Measurements from ENCODE around the gene SC5D.
A peak's percentile ranks its signal among the peaks of the same experiment; 100 is the strongest.

Gene SC5D, protein sequence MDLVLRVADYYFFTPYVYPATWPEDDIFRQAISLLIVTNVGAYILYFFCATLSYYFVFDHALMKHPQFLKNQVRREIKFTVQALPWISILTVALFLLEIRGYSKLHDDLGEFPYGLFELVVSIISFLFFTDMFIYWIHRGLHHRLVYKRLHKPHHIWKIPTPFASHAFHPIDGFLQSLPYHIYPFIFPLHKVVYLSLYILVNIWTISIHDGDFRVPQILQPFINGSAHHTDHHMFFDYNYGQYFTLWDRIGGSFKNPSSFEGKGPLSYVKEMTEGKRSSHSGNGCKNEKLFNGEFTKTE

DNA sequence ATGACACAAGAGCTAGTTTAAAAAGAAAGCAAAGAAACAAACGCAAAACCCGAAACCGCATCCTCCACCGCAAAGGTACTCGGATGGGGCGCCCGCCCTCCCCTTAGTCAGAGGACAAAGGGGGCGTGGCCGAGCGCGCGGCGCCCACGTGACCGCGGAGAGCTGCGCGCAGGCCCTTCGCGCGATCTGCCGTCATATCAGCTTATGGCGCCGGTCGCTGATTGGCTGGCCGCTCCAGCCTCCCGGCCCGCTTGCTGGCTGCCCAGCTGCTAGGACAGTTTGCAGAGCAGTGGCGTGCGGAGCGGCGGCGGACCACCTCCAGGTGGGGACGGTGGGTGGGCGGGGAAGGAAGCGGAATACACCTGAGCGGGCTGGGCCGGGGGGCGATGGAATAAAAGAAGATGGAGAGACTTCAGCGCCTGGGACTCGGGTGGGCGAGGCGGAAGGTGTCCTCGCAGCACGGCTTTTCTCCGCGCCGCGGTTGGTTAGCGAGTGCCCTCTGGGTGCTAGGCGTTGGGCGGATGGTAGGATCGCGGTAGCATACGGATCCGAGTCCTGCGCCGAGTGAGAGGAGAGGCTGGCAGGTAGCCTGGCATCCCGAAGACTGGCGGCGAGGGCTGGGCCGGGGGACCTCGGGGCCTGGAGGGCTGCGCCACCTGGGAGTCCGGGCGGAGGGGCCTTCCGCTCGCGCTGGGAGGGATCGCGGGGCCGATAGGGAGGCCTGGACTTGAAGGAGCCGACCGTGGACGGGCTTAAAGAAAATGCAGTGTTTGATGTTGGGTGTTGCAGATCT is at the start of gene SC5D:
Gene SC5D, plus strand, starts transcription at position 277 of the 793 bp plus-strand sequence. CDS start 10,605 bp downstream, outside the sequence.
- peak; percentile 98 for DNase-seq

DNA sequence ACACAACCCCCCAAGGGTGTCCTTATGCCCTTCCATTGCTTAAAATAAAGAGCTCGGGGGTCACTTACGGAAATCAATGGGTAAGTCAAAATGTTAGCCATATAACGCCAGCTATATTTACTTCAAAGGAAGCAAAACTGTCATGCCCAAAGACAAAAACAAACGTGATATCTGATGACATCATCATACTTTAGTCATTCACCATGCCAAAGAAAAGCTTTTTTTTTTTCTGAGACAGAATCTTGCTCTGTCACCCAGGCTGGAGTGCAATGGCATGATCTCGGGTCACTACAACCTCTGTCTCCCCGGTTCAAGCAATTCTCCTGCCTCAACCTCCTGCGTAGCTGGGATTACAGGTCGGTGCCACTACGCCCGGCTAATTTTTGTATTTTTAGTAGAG is 47.7 kb upstream of the SC5D start:
- DNase-seq = no peak

DNA sequence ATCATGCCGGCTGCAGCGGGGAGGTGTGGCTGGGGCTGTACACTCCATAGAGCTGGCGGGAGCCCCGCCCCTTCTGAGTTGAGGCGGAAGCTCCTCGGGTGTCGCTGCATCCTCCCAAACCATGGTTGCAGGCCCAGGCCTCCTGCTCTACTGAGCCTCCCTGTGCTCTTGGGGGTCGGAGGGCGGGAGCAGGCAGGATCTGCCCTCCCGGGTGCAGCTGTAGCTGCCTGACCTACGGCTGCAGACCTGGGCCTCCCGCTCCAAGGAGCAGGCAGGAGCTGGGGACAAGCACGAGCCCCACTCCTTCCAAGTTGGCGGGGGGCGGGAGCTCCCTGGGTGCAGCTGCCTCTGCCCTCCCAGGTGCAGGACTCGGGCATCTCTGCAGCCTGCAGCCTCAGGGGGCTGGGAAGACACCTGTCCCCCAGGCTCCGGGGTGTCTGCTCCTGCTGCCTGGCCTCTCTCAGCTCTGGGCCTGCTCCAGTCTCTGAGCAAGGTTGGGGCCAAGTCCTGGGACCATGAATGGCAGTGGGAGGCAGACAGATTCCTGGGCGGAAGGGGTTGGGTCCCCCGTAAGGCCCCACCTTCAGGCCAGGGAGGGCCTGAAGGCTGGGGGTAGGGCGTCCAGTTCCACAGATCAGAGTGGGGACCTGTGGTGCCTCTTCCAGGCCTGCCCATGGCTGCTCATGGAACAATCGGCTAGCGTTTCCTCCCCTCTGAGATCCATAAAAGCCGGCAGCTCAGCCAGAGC is 46.4 kb upstream of the SC5D start:
- no peak for DNase-seq

DNA sequence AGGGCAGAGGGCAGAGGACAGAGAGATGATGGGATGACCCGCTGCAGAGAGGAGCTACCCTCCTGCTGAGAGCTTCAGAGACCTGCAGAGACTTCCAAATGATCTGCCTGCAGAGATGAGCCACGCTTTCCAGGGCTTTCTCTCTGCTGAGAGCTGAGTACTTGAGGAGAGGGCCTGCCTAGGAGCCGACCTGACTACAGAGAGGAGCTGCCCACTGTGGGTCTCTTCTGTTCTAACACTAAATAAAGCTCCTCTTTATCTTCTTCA is 45.9 kb upstream of the SC5D start:
- DNase-seq = no peak

DNA sequence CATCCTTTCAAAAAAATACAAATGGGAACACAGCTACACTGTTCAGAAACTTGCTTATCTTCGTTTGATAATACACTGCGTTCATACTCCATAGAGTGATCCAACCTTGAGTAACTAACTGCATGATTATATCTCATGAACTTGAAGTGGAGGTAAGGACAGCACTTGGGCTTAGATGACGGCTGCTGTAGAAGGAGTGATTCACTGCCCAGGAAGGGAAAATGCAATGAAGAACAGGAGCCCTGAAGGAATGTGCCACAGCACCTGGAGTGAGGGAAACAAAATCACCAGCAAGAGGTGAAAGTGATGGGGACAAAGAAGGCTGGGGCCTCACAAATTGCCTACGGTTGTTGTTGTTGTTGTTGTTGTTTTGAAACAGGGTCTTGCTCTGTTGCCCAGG is 44.1 kb upstream of the SC5D start:
- DNase-seq = no peak

DNA sequence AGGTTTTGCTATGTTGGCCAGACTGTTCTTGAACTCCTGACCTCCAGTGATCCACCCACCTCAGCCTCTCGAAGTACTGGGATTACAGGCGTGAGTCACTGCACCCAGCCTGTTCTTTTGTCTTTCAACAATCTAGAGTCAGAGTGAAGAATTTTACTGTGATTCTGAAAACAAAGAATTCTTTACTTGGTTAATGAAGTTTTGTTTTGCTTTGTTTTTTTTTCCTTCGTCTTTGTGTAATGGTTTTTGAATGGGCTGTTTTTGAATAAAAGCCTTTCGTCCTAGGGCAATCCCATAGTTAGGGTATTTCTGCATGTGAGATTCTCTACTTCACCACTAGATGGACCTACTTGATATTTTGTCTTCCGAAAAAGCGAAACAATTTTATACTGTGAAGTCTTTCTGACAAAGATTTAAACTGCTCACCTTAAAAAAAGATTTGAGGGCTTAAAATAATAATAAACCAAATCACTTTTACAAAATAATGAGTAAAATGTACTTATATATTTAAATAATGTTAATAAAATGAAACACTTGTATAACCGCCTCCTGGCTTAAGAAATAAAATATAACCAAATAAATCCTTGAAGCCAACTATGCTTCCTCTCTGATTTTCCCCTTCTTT is 43.4 kb upstream of the SC5D start:
- DNase-seq = no peak

DNA sequence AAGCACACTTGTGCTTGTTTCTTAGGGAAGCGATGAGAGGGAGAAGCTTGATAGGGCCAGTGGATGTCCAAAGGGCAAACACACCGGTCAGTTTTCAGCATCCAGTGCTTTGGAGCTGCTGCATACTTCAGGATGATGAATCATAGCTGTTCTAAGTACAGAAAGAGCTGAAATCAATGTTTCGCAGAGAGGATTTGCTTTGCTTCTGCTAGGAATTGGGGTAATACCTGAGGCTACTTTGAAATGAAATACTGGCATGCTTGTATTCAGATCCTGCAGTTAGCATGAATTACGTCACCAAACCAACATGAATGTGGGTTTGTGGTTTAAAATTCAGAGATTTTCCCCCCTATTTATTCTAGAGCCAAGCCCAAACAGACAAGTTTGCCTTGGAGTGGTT is 41.7 kb upstream of the SC5D start:
- no peak for DNase-seq

DNA sequence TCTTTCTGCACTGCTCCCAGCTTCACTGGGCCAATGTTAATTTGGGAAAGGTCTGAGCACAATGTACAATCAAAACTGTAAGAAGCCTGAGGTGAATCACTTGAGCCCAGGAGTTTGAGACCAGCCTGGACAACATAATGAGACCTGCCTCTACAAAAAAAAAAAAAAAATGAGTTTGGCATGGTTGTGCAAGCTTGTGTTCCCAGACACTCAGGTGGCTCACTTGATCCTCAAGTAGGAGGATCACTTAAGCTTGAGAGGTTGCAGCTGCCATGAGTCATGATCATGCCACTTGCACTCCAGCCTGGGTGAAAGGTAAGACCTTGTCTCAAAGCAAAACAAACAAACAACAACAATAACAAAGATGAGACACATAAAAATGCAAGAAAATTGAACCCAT is 38.6 kb upstream of the SC5D start:
- no peak for DNase-seq

DNA sequence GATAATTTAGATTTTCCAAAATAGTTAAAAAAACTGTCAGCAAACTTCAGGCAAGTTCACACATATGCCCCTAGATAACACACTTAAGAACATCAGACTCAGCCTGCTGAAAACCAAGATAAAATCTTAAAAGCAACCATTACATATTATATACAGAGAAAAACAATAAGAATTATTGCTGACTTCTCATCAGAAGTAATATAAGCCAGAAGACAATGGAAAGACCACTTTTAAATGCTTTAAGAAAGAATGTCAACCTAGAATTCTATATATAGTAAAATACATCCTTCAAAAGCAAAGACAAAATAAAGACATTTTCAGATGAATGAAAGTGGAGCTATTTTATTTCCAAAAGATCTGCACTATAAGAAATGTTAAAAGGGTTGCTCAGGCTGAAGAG is 37.8 kb upstream of the SC5D start:
- no peak for DNase-seq

DNA sequence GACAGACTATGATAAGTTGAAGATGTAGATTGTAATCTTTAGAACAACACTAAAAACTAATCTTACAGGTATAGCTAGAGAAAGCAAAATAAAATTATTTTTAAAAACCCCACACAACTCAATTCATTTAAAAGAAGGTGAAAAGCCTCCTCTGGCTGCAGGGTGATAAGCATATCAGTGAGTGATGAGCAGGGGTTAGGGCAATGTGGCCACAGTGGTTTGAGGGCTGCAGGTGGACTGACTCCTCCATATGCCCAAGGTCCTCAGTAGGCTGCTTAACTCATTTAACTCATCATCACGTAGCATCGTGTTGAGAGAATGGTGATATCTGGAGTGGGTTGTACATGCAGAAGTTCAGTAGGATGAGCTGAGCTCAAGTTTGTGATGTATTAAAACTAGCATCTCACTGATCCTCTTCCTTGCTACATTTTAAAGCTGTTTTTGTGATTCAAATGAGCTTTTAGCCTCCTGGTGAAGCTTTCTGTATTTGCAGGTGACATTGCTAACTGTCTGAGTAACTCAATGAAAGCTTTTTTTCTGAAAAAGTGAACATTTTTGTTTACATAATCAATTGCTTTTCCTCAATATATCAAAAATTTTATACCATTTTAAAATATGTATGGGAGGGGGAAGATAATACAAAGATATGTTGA is 37.0 kb upstream of the SC5D start:
- DNase-seq = no peak

DNA sequence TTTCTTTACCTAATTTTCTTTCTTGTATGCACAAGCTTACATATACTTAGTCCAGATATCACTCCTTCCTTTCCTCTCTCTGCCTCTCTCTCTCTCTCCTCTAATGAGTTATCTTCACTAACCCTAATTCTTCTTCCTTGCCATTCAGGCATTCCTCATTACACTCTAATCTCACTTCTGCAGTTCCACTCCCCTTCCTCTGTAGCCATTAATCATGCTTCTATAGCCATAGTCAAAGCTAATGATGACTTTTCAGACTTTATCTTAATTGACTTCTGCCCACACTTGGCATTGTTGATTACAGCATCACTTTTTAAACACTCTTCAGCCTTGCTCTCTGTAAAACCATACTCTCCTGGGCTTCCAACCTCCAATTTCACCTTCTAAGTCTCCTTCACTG is 35.3 kb upstream of the SC5D start:
- no peak for DNase-seq

DNA sequence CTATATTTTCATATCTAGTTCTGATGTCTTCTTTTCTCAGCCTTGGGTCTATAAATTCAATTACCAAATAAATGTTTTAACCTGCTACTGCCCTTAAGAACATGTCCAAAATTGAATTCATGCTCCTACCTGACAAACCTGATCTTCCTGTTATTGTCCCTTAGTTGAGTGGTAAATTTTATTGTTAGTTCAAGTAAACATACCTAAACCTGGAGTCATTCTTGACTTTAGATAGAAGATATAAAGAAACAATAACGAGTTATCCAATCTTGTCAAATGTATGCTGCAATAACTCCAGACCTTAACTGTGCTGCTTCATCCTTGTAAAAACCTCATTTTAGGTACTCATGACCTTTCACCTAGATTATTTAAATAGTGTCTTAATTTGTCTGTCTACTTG is 34.6 kb upstream of the SC5D start:
- DNase-seq = no peak

DNA sequence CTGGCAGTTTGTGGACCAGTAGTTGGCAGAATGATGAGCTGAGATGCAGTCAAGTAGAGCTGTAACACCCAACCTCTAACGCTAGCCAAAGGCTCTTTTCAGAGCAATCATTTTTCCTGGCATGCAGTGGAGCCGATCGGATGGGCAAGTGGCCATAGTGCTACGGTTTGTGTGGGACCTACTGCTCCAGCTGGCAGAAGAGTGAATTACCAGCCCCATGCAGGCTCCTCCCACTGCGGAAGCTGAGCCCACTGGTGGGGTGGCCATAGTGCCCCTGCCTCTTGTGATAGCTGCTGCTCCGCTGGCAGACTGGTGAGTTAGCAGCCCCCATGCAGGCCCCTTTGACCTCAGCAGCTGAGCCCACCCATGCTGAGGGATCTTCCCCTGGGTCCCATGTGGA is 27.0 kb upstream of the SC5D start:
- no peak for DNase-seq

DNA sequence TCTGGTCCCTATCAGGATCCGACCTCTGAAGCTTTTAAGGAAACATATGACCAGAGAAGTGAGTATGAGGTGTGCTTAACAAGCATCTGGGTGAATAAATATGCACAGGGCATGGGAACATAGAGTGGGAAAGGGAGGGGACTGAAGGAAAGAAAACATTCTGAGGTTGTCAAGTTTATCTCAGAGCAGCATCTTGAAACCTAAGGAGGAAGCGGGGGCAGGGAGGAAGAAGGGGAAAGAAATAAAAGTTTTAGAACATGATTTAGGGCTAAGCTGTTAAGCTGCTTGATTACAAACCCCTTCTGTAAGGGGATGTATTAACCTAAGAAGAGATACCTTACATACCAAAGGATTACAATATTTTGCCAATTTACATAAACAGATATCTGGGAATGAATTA is 24.0 kb upstream of the SC5D start:
- DNase-seq = no peak

DNA sequence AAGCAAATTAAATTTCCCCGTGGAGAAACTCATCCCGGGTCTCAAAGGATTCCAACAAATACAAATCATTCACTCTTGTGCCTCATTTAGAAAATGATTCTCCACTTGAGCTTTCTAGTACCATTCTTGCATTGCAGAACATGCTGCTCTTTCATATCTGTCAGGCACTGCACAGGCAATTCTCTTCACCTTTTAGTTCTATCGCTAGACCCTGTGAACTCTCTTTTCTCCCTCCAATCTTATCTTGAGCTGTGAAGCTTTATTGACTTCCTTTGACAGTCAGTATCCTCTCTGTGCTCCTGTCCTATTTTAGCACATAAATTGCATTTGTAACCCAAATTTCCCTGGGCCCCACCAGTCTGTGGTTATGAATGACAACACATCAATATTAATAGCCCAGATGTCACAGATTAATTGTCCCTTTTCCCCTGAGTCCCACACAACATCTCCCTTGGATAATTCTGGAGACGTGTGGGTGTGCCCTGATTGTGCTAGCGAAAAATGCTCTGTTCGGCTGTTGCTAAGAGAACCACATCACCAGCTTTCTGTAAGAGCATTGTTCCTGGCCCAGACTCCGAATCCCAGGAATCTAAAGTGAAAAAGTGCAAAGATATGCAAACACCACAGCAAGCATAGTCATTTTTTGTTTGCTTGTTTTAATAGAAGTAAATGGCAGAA is 22.4 kb upstream of the SC5D start:
- DNase-seq = no peak

DNA sequence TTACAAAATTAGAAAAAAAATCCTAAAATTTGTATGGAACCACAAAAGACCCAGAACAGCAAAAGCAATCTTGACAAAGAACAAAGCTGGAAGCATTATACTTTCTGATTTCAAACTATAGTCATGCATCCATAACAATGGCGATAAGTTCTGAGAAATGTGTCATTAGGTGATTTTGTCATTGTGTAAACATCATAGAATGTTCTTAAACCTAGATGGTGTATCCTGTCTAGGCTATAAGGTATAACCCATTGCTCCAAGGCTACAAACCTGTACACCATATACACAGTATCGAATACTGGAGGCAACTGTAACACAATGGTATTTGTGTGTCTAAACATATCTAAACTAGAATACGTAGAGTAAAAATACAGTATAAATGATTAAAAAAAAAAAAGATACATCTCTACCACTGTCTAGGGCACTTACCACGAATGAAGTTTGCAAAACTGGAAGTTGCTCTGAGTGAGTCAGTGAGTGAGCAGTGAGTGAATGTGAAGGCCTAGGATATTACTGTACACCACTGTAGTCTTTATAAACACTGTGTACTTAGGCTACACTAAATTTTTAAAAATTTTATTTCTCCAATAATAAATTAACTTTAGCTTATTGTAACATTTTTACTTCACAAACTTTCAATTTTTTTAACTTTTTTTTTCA is 18.1 kb upstream of the SC5D start:
- DNase-seq = no peak

DNA sequence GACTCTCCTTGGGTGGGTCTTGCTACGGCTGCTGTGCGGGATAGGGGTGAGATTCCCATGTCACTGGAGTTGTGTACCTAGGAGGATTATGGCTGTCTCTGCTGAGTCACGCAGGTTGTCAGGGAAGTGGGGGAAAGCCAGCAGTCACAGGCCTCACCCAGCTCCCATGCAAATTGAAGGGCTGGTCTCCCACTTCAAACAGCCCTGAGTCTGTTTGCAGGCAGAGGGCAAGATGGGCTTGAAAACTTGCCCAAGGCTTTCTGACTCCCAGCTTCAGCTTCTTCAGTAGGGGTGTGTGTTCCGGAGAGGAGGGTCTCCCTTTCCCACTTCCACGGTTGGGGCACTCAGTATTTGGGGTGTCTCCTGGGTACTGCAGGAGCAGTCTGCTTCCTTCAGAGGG is 10.9 kb upstream of the SC5D start:
- no peak for DNase-seq

DNA sequence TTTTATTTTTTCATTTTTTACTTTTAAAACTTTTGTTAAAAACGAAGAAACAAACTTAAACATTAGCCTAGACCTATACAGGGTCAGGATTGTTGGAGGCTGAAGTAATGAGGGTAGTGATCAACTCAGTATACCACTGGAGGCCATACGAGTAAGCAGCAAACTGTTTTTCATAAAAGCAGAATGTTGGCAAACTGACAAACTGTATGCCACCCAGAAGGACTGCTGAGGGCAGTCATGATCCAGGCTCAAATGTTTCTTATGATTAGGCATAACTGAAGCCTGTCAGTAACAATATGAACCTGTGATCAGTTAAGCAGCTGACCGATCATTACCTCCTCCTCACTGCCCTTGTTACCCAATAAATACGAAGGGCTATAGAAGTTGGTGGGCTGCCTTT is 10.2 kb upstream of the SC5D start:
- no peak for DNase-seq

DNA sequence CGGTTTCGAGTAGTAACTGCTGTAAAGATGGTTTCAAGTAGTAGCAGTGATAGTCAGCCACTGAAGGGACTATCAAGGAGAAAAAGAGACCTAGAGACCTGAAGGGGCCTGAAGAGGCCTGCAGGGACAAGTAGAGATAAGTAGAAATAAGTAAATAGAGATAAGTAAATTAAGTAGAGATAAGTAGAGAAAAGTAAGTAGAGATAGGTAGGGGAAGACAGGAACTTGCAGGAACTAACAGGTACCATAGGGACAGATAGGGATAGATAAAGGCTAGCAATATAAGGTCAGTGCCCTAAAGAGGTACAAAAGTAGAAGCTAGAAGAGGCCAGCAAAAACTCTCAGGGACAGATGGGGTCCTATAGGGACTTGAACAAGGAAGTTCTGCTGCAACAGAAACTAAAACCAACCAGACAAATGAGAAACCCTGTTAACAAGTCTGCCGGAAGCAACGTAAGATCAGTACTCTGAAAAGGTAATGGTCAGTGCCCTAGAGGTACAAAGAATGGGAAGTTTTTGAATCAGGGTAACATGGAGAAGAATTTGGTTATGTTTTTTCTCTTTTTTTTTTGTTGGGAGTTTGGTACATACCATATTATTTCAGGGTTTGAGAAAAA is 9.6 kb upstream of the SC5D start:
- no peak for DNase-seq

DNA sequence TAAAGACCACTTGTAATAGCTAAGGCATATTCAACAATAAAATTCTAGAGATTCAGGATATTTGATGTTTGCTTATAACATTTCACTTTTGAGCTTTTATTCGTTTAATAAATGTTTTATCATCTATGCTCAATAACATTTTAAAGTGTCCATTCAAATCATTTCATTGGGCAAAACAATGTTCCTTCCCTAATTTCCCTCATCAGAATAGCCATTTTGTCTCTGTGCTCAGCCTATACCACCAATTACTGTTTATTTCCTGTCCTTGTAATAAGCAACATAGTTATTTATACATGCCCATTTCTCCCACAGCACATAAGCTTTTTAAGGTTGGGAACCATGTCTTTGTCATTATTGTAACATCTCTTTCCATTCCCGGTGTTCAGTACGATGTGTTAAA is 1.3 kb upstream of the SC5D start:
- DNase-seq = no peak

DNA sequence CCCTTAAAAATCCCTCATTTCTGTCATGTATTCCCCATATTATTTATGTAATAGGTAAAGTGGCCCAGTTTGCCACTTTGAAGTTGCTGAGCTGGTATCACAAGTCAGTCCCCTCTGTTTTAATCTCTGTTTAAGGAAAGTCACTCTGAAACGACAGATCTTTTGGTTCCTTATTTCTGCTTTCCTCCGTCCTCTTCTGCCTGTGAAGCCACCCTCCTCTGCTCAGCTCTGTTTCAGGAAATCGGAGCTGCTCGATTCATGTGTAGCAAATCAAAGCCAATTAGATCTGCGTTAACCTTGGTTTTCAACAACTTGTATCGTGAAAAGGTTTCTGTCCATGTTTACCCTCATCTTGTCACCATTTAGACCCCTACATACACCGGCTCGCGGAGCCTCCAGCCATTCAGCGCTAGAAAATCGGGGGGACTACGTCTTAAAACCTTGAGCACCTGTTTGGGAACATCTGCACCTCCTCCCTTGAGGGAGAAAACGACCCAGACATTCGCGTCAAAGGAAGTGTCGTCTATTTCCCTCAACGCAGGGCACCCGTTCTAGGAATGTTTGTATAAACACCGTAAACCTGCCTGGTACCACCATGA is 576 bp upstream of the SC5D start:
- no peak for DNase-seq

All from activated effector memory CD4-positive, alpha-beta T cell treated with anti-CD3 and anti-CD28 coated beads, Interleukin-2, amount 50 U/mL, for 16 hours (primary cell).